SK-N-SH treated with all-trans-retinoic acid at 6 μM for 48 hours (cell line): Measurements from ENCODE around the gene VPS41.
"Not testable (repeated sequence)": the region's sequence is repeated elsewhere in the genome, so short reads cannot be mapped to it uniquely, and the experiment has no call there.

Experiments
- ATAC-seq: fragments of 200-7000 bp; cut with Tn5 transposase; 3 replicates; pipeline ENCODE4 v1.9.1; 2020; ENCODE audit warnings: mild to moderate bottlenecking, moderate library complexity
- BACH2 ChIP-seq: fragments of 250-450 bp; sonication (Bioruptor Pico); IDR thresholded peaks from 2 replicates; pipeline ENCODE4 v1.9.0; 2021; ENCODE audit warnings: mild to moderate bottlenecking, borderline replicate concordance
- CREB5 ChIP-seq: fragments of 250-450 bp; sonication (Bioruptor Pico); IDR thresholded peaks from 2 replicates; pipeline ENCODE4 v1.5.1; 2020; ENCODE audit warnings: low read depth, mild to moderate bottlenecking, moderate library complexity
- CSDC2 ChIP-seq: fragments of 250-450 bp; sonication (Bioruptor Pico); IDR thresholded peaks from 2 replicates; pipeline ENCODE4 v1.5.0; 2020; ENCODE audit warnings: mild to moderate bottlenecking, moderate library complexity
- GLIS3 ChIP-seq: fragments of 250-450 bp; sonication (Bioruptor Pico); IDR thresholded peaks from 2 replicates; pipeline ENCODE4 v1.5.0; 2020; ENCODE audit warnings: mild to moderate bottlenecking, moderate library complexity
- ISL1 ChIP-seq: fragments of 250-450 bp; sonication (Bioruptor Pico); IDR thresholded peaks from 2 replicates; pipeline ENCODE4 v2.1.2; 2022; ENCODE audit warnings: mild to moderate bottlenecking, moderate library complexity
- RARB ChIP-seq: fragments of 250-450 bp; sonication (Bioruptor Pico); IDR thresholded peaks from 2 replicates; pipeline ENCODE4 v1.8.0; 2021; ENCODE audit warnings: mild to moderate bottlenecking, moderate library complexity
- SNAI2 ChIP-seq: fragments of 250-450 bp; sonication (Bioruptor Pico); IDR thresholded peaks from 2 replicates; pipeline ENCODE4 v1.5.0; 2020; ENCODE audit warnings: mild to moderate bottlenecking, moderate library complexity
- TOX ChIP-seq: fragments of 250-450 bp; sonication (Bioruptor Pico); IDR thresholded peaks from 2 replicates; pipeline ENCODE4 v1.8.0; 2021; ENCODE audit warnings: mild to moderate bottlenecking, moderate library complexity, borderline replicate concordance
- ZFP30 ChIP-seq: fragments of 450-650 bp; formaldehyde crosslinking; IDR thresholded peaks from 2 replicates; pipeline ENCODE4 v1.5.0; 2022; ENCODE audit warnings: mild to moderate bottlenecking, moderate library complexity
- ZNF565 ChIP-seq: fragments of 450-650 bp; formaldehyde crosslinking; conservative IDR thresholded peaks from 2 replicates; pipeline ENCODE4 v1.5.0; 2020; ENCODE audit warnings: low read depth, mild to moderate bottlenecking, moderate library complexity
- ZNF8 ChIP-seq: fragments of 450-650 bp; formaldehyde crosslinking; IDR thresholded peaks from 2 replicates; pipeline ENCODE4 v1.5.0; 2020; ENCODE audit warnings: mild to moderate bottlenecking, moderate library complexity
- TF ChIP-seq, protein P1 (sequence below): fragments of 250-450 bp; sonication (Bioruptor Pico); IDR thresholded peaks from 2 replicates; pipeline ENCODE4 v1.8.0; 2020; ENCODE audit warnings: mild to moderate bottlenecking, moderate library complexity, borderline replicate concordance
- TF ChIP-seq, protein P2 (sequence below): fragments of 250-450 bp; sonication (Bioruptor Pico); IDR thresholded peaks from 2 replicates; pipeline ENCODE4 v1.5.0; 2020; ENCODE audit warnings: mild to moderate bottlenecking, moderate library complexity
- TF ChIP-seq, protein P3 (sequence below): fragments of 250-450 bp; sonication (Bioruptor Pico); IDR thresholded peaks from 2 replicates; pipeline ENCODE4 v1.5.1; 2021; ENCODE audit warnings: mild to moderate bottlenecking, moderate library complexity

The VPS41 gene

DNA sequence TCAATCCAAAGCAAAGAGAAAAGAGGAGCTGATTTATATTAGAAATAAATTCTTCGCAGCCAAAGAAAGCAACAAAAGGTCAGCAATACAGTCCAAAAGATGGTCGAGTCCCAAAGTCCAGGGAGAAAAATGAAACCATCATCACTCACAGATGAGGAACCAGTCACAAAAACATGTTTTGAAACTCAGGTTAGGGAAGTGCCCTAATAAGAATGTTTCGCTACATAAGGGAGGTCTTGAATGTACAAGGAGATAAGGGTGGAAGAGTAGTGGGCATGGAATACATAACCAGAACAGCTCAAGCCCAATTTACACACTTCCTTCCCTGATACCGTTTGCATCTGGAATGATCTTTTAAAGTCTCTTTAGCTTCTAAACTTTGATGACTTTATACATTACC is 53.6 kb downstream of the VPS41 start:
- no peak for ATAC-seq

GRCh38 chr7:38854947-38855346 is 54.0 kb downstream of the VPS41 start:
- not testable (repeated sequence) for ATAC-seq

More for the DNA sequence above, 53.6 kb downstream of the VPS41 start:
- no peak for TF ChIP-seq ZNF8
- no peak for TF ChIP-seq ZFP30
- TF ChIP-seq, protein P1, sequence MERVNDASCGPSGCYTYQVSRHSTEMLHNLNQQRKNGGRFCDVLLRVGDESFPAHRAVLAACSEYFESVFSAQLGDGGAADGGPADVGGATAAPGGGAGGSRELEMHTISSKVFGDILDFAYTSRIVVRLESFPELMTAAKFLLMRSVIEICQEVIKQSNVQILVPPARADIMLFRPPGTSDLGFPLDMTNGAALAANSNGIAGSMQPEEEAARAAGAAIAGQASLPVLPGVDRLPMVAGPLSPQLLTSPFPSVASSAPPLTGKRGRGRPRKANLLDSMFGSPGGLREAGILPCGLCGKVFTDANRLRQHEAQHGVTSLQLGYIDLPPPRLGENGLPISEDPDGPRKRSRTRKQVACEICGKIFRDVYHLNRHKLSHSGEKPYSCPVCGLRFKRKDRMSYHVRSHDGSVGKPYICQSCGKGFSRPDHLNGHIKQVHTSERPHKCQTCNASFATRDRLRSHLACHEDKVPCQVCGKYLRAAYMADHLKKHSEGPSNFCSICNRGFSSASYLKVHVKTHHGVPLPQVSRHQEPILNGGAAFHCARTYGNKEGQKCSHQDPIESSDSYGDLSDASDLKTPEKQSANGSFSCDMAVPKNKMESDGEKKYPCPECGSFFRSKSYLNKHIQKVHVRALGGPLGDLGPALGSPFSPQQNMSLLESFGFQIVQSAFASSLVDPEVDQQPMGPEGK (CRISPR knock-in tag), result no peak
- no peak for TF ChIP-seq CSDC2 (CRISPR knock-in tag)
- no peak for TF ChIP-seq GLIS3 (CRISPR knock-in tag)
- TF ChIP-seq TOX (CRISPR knock-in tag), result no peak
- no peak for TF ChIP-seq RARB (CRISPR knock-in tag)
- TF ChIP-seq SNAI2, result no peak
- TF ChIP-seq, protein P2, sequence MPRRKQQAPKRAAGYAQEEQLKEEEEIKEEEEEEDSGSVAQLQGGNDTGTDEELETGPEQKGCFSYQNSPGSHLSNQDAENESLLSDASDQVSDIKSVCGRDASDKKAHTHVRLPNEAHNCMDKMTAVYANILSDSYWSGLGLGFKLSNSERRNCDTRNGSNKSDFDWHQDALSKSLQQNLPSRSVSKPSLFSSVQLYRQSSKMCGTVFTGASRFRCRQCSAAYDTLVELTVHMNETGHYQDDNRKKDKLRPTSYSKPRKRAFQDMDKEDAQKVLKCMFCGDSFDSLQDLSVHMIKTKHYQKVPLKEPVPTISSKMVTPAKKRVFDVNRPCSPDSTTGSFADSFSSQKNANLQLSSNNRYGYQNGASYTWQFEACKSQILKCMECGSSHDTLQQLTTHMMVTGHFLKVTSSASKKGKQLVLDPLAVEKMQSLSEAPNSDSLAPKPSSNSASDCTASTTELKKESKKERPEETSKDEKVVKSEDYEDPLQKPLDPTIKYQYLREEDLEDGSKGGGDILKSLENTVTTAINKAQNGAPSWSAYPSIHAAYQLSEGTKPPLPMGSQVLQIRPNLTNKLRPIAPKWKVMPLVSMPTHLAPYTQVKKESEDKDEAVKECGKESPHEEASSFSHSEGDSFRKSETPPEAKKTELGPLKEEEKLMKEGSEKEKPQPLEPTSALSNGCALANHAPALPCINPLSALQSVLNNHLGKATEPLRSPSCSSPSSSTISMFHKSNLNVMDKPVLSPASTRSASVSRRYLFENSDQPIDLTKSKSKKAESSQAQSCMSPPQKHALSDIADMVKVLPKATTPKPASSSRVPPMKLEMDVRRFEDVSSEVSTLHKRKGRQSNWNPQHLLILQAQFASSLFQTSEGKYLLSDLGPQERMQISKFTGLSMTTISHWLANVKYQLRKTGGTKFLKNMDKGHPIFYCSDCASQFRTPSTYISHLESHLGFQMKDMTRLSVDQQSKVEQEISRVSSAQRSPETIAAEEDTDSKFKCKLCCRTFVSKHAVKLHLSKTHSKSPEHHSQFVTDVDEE (CRISPR knock-in tag), result no peak
- TF ChIP-seq CREB5 (CRISPR knock-in tag), result no peak

- TF ChIP-seq ZNF8 (no peak), ZNF565 (CRISPR knock-in tag) (no peak), CSDC2 (CRISPR knock-in tag) (no peak), RARB (CRISPR knock-in tag) (no peak), ISL1 (CRISPR knock-in tag) (no peak)
- TF ChIP-seq, protein P1 (CRISPR knock-in tag), result no peak
- TF ChIP-seq, protein P2 (CRISPR knock-in tag), result no peak
Observed at GRCh38 chr7:38851321-38851720, 57.7 kb downstream of the VPS41 start.

DNA sequence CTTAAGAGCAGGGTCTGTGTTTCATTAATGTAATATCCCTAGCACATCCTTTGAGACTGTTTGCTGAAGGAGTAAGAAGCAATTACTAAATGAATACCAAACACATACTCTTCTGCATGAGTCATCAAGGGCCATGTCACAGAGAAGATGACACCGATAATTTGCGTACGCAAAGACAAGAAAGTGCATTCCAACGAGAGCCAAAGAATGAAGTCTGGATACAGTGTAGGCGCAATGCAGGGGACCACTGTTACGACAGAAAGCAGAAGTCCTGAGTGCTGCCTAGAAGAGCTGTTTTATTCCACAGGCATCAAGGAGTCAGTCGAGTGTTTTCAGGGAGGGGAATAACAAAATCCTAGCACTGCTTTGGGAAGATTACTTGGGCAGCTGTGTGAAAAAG is 62.7 kb downstream of the VPS41 start:
- ATAC-seq, result no peak

More at GRCh38 chr7:38851321-38851720, 57.7 kb downstream of the VPS41 start:
- ATAC-seq, result no peak

More for the DNA sequence above, 62.7 kb downstream of the VPS41 start:
- TF ChIP-seq, protein P3, sequence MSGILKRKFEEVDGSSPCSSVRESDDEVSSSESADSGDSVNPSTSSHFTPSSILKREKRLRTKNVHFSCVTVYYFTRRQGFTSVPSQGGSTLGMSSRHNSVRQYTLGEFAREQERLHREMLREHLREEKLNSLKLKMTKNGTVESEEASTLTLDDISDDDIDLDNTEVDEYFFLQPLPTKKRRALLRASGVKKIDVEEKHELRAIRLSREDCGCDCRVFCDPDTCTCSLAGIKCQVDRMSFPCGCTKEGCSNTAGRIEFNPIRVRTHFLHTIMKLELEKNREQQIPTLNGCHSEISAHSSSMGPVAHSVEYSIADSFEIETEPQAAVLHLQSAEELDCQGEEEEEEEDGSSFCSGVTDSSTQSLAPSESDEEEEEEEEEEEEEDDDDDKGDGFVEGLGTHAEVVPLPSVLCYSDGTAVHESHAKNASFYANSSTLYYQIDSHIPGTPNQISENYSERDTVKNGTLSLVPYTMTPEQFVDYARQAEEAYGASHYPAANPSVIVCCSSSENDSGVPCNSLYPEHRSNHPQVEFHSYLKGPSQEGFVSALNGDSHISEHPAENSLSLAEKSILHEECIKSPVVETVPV, result no peak
- TF ChIP-seq BACH2, result no peak
- no peak for TF ChIP-seq CSDC2 (CRISPR knock-in tag)
- TF ChIP-seq ZNF565 (CRISPR knock-in tag), result no peak
- TF ChIP-seq, protein P2 (CRISPR knock-in tag), result no peak
